GM21717 (cell line): ENCODE data around the gene ATRIP.

Experiments used
- ATAC-seq: cut with Tn5 transposase; IDR thresholded peaks from one replicate; pipeline ENCODE4 v1.9.1; 2021; ENCODE audit warnings: mild to moderate bottlenecking, moderate library complexity; ENCODE audit not compliant: unreplicated experiment

Gene ATRIP

GRCh38 chr3:48423241-48423882, 23.2 kb upstream of the ATRIP start:
- no peak for ATAC-seq

- ATAC-seq, result no peak
Measured at GRCh38 chr3:48423883-48424695, 22.4 kb upstream of the ATRIP start.

- no peak for ATAC-seq
Measured at GRCh38 chr3:48425281-48425812, 21.2 kb upstream of the ATRIP start.

- no peak for ATAC-seq
Measured at GRCh38 chr3:48426401-48426909, 20.1 kb upstream of the ATRIP start.

- no peak for ATAC-seq
Measured at GRCh38 chr3:48426944-48427629, 19.4 kb upstream of the ATRIP start.

GRCh38 chr3:48427630-48427962, 18.9 kb upstream of the ATRIP start:
- ATAC-seq, result no peak

- ATAC-seq, result no peak
Measured at GRCh38 chr3:48428088-48428571, 18.4 kb upstream of the ATRIP start.

GRCh38 chr3:48428572-48429316, 17.8 kb upstream of the ATRIP start:
- ATAC-seq, result no peak

- no peak for ATAC-seq
Measured at GRCh38 chr3:48429317-48429959, 17.1 kb upstream of the ATRIP start.

- ATAC-seq, result no peak
Measured at GRCh38 chr3:48429960-48430707, 16.4 kb upstream of the ATRIP start, which contains the start of gene PLXNB1. Gene PLXNB1 (minus strand): TSS chr3:48430086. CDS start chr3:48424611, 5,475 bp downstream.

- ATAC-seq, result no peak
Measured at GRCh38 chr3:48430708-48431101, 15.8 kb upstream of the ATRIP start.

- ATAC-seq, result no peak
Measured at GRCh38 chr3:48431224-48432029, 15.1 kb upstream of the ATRIP start.

- ATAC-seq, result no peak
Measured at GRCh38 chr3:48432411-48433371, 13.8 kb upstream of the ATRIP start.

- ATAC-seq, result no peak
Measured at GRCh38 chr3:48433472-48434118, 12.9 kb upstream of the ATRIP start.

- ATAC-seq, result no peak
Measured at GRCh38 chr3:48434591-48435222, 11.8 kb upstream of the ATRIP start.

GRCh38 chr3:48435223-48435595, 11.3 kb upstream of the ATRIP start:
- no peak for ATAC-seq
